ENCODE results near the gene TOR4A.

The TOR4A gene

GRCh38 chr9:137331929-137332328 is 54.4 kb downstream of the TOR4A start:
- no peak for DNase-seq (ENCODE audit: low read depth in 1 of 2, low spot score in 1 of 2)
- H3K27me3 ChIP-seq (ENCODE audit: insufficient read depth, poor library complexity, severe bottlenecking): no peaks in the 10 kb centered on the region
- TF ChIP-seq SPI1 (IDR thresholded peaks at IDR 0.05; ENCODE audit: borderline replicate concordance, low read depth): no peak
- TF ChIP-seq REST (IDR thresholded peaks at IDR 0.05; ENCODE audit: insufficient replicate concordance, low read depth): no peak
- no peak for TF ChIP-seq POLR2AphosphoS5 (IDR thresholded peaks at IDR 0.05; ENCODE audit: low read depth)
- no peak for TF ChIP-seq GABPA (IDR thresholded peaks at IDR 0.05; ENCODE audit: low read depth)
- no peak for TF ChIP-seq CTCF (IDR thresholded peaks at IDR 0.05; ENCODE audit: insufficient read depth, low read length)
- no peak overlapping the region for H3K4me3 ChIP-seq (replicated peaks; ENCODE audit: insufficient read depth, low read length)
- H3K27ac ChIP-seq (replicated peaks): no peak overlapping the region

Measured in HL-60 (cell line).